HG02870 (cell line): ENCODE measurements around the gene CNNM1.

Source experiments
- ATAC-seq: cut with Tn5 transposase; IDR thresholded peaks from one replicate; pipeline ENCODE4 v1.9.1; 2021; ENCODE audit warnings: mild to moderate bottlenecking, moderate library complexity; ENCODE audit not compliant: unreplicated experiment

The CNNM1 gene

DNA sequence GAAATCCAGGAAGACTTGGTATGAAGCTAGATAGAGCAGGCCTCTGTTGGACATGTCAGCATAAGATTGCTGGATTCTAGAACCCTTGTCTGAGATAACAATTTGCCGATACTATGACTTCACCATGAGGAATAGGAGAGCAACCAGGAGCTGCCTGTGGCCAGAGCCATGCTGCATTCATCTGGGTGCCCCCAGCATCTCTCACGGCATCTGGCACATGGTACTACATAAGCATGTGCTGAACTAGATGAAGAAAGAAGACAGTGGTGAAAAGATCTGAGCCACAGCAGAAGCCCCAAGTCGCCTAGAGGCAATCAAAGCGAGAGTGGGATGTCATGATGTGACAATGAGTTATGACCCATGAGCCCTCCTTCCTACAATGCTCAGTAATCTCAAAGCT lies 81.7 kb downstream of the CNNM1 start:
- ATAC-seq, result no peak

DNA sequence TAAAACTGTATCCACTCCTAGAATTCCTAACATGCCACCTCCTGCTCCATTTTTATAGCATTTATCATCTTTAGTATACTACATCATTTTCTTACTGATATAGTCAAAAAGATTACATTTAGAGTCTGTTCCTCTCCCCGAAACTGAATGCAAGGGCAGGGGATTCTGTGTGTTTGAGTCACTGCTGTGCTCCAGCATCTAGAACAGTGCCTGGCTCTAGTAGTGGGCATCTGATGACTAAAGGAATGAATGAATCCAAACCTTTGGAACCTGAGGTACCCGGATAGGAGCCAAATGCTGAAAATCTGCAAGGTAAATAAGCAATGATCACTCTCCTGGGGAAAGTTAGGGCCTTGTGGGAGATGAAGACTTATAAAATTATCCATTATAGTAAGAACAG lies 82.4 kb downstream of the CNNM1 start:
- ATAC-seq, result no peak

DNA sequence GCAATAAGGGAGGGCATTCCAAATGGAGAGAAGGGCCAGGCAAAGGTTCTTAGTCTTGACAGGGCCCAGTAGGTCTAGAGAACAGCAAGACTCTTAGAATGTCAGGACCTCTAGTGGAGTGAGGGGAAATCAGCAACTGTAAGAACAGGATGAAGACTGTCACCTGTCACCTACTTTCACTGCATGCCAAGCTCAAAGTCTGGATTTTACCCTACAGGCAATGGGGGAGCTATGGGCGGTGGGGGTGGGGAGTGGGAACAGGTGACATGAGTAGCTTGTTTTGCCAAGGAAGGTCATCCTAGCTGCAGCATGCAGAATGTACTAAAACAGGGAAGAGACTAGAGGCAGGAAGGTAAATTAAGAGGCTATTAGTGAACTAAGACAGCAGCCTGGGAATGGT lies 82.9 kb downstream of the CNNM1 start:
- no peak for ATAC-seq

DNA sequence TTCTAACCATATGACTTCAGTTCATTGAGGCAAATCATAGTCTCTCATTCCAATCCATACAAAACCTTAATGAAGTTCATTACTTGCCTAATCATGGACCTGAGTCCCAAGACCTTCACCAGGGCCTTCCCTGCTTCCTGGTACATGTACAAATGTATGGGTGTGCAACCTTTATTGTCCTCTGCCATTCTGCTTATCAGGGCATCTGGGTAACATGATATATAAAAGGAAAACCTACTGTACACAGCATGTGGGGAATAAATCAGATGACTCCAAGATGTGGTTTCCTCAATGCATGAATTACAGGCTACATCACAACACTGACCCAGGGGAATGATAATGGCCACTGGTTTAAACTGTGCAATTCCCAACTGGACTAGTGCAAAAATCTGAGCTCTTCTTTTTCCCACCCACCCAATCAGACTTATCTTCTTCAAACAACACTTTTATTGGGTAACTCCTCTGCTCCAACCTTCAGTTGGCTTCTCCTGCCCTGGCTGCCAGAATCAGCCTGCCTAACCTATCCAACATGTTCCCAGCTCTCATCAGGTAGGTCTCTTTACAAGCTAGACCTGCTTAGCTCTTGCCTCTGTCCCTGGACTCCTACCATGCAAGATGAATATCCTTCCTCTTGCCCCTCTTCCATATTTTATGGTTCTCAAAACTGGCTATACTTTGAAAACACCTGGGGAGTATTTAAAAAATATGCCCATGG lies 89.9 kb downstream of the CNNM1 start:
- no peak for ATAC-seq

DNA sequence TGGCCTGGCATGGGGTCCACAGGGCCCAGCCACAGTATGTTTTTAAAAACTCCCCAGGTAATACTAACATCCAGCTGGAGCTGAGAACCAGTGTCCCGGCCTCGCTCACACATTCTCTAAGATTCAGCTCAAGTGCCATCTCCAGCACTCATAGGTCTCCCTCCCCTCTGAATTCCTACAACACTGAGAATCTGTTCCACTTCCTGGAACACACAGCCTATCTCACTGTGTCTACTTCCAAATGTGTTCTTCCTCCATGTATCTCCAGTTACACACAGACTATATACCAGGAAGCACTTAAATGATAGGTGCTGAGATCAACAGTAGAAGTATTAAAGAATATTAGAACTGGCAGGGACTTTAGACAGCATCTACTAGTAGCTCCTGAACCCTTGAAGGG lies 90.5 kb downstream of the CNNM1 start:
- no peak for ATAC-seq

DNA sequence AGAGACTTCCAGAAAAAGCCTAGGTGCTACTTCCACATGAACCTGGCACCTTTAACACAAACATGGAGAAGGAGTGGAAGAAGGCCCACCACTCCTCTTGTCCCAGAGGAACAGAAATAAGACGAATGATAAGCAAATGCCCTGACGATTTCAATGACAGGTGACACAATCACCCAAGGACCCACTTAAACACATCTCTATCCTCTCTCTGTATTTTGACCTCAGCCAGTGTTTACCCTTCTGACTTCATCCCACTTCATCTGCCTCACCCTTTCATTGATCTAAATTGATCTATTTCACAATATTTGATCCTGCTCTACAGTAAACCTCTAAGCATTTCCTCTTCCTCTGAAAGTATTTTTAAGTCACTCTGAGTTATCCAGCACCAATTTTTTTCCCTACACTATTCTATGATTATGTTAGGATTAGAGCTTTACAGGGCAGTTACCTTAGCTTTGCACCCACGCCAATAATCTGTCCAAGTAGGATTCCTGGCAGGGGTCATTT lies 92.1 kb downstream of the CNNM1 start:
- ATAC-seq, result no peak

DNA sequence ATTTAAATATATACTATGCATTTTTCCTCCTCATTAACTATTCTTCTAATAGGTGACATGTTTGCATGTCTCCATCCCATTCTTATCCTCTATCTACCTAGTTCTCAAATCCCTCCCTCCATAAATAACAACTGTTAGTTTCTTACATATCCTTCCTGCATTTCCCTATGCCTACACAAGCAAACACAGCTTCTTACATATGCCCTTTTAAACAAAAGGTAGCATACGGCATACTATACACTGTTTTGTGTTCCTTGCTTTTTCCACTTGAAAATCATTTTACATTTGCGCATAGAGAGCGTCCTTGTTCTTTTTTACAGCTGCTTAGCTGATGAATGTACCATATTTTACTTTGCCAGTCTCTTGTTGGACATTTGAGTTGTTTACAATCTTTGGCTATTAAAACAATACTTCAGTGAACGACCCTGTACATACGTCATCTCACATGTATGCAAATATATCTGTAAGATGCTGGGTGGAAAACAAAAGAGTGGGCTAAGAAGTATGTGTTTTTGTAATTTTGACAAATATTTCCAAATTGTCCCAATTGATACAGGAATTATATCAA lies 93.5 kb downstream of the CNNM1 start:
- ATAC-seq, result no peak

DNA sequence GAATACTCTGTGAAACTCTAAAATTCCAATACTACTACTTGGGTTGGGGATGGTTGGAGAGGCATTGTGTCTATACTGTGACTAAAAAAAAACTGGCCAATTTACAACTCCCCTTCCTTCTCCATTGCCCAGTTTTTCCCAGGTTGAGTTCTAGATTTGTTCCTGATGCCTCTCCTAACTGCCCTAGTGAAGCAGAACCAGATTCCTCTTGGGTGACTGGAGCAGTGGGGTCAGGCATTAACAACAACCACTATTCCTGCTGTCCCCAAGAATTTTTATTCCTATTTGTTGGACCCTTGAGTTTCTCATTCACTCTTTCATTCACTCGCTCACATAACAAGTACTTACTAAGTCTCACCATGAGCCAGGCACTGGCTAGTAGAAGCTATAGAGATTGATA lies 95.5 kb downstream of the CNNM1 start:
- ATAC-seq, result no peak

DNA sequence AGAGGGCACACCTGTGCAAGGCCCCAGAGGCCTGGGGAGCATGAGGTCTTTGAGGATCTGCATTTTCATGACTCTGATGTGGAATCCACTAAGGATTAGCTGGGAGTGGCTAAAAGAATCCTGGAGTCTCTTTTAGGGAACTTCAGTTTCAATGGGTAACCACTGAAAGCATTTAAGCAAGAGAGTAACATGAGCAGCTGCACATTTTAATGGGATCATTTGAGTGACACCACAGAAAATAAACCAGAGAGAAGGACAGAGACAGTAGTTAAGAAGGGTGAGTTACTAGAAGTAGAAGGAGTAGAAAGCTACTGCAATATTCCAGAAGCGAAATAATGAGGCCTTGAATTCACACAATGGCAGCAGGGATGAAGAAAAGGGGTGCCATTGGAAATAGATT lies 96.0 kb downstream of the CNNM1 start:
- ATAC-seq, result no peak

DNA sequence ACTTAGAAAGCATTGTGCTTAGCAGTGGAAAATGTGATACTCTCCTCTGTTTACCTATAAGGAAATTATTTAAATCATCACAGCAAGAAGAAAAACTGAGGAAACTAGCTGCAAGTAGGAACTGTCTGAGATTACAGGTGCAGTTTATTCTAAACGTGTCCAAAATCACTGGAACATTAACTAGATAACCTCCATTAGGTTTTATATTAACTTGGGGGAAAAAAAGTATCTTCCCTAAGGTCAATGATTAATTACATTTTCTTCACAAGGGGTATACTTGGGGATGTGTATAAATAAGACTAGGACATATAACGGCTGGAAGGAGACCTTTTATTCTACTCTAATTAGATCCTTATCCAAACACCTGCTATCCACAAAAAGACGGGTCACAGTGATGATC lies 97.5 kb downstream of the CNNM1 start:
- ATAC-seq, result no peak

DNA sequence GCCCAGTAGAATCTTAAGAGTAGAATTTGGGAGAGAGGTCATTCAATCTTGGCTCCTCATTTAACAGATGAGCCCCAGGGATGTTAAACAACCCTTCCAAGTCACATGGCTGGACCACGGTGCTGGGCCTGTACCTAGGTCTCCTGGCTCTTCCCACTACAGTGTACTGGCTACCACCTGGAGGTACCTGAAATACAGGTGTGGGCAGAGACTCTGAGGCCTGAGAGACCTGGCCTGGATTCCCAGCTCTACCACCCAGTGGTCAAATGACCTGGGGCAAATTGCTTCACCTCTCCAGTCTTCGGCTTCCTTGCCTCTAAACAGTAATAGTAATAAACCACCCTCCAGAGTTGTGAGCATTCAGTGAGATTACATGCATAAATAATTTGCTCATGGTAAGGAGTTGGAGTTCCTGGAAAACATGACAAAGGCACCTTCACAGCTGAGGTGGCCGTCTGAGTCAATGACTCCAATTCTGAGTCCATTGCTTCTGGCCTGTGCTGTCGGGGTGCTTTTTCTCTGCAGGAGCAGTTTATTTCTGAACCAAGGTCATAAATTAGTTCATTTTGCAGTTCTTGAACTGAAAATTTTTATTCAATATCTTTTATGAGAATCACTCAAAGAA lies 98.5 kb downstream of the CNNM1 start:
- ATAC-seq, result no peak

DNA sequence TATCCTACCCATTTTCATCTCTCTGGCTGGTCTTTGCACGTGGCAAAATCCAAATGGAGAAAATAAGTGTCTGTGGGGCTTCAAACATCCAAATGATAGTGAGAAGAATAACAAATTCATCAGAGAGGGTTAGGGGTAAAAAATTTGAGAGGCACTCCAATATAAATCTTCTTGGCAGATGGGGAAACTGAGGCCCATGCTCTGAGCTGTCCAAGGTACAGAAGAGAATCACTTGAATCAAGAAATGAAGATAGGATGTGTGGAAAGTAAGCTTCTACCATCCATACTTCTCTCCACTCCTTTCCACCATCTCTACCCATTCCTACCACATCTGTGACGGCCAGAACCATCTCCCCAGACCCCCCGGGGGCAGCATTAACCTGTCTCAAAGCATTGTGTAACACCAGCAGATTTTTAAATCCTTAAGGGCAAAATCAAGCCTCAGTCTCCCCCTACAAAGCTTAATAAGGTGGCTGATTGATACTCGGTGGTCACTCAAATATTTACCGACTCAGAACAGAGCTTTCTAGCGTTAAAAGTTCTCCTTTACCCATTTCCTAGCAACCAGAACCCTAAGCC lies 100.5 kb downstream of the CNNM1 start:
- no peak for ATAC-seq

DNA sequence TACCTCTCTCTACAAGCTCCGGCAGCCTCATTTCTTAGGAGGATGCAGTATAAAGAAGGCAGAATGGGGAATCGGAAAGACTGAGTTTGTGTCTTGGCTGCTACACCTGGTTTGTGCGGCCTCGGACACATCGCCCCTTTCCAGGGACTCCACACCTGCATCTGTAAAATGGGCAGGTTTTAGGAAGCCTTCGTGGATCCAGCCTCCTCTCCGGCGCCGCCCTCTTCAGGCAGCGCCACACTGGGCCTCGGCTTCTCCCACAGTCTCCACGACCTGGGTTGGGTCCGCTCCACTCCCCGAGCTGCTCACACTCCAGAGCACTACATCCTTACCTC lies 100.9 kb downstream of the CNNM1 start:
- peak; percentile 10 for ATAC-seq

DNA sequence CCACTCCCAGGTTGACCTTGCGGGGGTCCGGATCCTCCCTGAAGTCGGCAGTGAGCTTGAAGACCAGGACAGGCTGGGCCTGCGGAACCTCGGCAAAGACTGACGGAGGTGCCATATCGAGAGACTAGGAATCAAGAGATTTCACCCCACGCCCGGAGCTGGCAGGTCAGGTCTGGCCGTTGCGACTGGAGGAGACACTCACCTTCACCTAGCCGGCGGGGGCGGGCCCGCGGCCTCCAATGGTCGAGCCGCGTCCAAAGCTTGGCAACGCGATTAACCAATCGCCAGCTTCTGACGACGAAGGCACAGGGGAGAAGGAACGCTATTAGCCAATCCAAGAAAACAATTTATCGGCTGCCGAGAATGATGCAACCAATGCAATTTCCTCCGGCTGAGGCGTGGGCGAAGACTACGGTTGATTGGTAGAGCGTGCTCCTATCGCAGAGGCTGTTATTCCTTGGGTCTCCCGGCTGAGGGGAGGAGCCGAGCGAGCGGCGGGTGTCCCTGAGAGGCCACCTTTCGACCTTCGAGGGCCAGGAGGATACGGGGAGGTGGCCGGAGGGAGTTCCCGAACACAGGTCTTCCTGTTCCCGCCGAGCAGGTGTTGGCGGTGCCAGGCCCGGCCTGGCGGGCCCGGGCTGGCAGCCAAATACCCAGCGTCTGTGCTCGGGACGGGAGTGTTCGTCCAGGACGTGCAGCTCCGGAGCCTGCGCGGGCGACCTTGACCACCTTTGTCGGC lies 101.5 kb downstream of the CNNM1 start, which contains the start of gene GOT1:
Gene GOT1 (minus strand): TSS at position 174 of the 739 bp plus-strand sequence. CDS start 59 bp downstream, at position 115.
- peak; percentile 95 for ATAC-seq

DNA sequence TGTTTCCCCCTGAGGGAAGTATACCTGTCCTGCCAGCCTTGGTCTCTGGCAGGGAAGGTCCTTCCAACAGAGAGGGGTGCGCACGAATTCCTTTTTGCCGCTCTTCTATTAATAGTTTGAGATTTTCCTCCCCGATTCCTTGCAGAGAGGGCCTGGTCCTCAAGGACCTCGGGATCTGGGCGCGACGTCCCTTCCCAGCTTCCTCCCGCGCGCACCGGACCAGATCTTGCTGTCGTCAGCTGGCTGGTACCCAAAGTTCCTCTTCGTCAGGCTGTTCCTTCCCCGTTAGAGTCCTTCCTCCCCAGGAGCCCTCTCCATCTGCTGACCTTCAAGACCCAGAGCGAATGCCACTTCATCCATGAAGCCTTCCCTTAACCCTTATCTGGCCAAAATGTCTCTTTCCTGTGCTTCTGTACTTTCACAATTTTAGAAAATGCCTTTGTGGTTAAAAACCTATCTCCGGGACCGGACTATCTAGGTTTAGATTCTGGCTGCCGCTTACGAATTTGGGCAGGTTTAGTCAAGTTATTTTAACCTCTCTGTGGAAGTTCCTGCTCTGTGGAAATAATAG lies 102.1 kb downstream of the CNNM1 start:
- peak; percentile 2 for ATAC-seq

DNA sequence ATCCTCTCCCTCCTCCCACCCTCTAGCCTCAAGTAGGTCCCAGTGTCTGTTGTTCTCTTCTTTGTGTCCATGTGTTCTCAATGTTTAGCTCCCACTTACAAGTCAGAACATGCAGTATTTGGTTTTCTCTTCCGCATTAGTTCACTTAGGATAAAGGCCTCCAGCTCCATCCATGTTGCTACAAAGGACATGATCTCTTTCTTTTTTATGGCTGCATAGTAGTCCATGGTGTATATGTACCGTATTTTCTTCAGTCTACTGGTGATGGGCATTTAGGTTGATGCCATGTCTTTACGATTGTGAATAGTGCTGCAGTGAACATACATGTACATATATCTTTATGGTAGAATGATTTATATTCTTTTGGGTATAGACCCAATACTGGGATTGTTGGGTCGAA lies 102.9 kb downstream of the CNNM1 start:
- no peak for ATAC-seq

DNA sequence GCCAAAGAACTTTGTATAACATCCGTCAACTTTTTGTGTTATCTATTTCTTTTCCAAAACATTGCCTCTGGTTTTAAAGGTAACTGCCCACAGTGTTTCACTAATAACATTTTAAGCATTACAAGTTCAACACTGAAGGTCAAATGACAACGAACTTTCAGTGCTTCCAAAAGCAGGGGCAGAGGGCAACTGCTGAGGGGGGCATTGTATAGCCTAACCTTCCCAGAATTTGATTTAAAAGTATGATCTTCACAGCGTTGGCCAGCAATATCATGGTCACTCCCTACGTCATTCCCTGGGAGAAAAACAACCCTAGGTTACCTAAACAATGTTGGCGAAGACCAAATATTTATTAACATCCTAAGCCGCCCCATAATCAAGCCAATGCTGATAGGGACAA lies 103.7 kb downstream of the CNNM1 start:
- ATAC-seq, result no peak

DNA sequence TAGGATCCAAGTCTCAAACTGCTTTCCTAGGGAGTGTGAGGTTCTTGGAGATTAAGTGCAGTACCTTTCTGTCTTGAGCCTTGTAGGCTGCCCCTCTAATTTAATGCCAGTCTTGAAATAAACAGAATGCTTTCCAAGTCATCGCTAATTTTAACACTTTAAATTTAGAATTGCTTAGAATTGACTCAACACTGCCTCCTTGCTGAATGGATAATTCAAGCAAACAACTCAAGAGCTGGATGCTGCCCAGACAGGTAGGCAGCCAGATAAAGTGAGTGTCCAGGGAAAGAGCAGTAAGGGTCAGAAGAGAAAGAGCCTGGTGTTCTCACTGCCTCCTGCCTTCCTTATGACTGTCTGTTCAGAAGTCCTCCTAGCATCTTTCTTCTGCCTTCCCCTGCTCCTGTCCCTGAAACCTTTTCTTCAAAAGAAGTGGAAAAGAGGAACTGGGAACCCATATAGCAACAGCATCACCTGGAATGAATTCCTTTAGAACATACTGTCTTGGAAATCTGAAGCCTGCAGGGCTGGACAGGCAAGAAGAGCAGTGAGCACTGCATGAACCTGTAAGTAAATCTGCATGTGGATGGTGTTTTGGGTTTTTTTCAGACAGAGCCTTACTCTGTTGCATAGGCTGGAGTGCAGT lies 104.3 kb downstream of the CNNM1 start:
- ATAC-seq, result no peak

DNA sequence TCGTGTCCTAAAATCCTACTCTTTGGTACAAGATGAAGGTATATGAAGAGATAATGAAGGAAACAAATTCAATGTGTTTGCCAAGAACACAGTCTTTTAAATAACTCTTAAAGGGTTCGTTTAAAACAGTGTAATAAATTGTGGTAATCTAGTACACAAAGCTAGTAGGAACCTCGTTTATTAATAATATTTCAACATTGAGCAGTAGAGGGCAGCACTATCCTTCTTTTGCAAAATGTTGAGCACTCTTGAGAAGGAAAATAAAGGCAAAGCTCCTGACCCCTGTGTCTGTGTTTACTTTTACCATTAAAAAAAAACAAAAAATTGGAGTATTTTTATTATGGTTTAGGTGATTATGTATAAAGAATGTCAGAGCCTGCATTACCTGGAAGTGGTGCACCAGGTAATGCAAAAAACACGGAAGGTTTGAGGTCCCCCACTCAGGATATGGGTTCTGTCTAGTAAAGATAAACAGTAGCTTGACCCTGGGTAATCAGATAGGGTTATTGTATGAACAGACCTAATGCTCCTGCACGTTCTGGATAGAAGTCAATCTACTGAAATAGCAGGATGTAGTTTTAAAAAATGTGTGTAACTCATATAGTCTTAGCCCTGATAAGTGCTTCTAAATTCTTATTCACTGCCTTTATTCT lies 107.0 kb downstream of the CNNM1 start:
- ATAC-seq, result no peak

DNA sequence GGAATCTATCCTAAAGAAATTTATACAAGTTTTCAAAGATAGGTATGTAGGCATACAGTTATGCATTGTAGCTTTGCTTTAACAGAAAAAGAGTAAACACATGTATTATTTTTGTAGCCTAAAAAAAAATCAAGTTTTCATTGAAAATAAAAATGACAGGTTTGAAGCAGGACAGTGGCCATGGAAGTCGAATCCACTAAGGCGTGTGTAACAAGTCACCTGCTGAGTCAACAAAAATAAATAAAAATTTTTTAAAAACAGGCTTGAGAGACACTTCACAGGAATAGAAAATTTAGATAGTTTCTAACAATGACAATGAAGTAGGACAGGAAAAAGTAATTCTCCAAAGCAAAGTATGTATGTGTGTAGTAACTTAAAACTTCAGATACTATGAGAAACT lies 109.7 kb downstream of the CNNM1 start:
- no peak for ATAC-seq
